ENCODE results near the gene ANO4. TPM values are rescaled to one million over a fixed set of nuclear protein-coding genes. Genes with fewer than 3 reads are reported as not detected.

Gene ANO4
- total and polyA plus RNA-seq, 4 donors = 0.10 to 1.9 (median 0.86) TPM

- Histone ChIP-seq H3K36me3 (ENCODE audit: control insufficient read depth in 4 of 4, insufficient read depth in 4 of 4, low read length in 4 of 4) (no peaks in the 10 kb centered on the region), H3K4me3 (no peak overlapping the region), H3K27ac (ENCODE audit: low read depth in 1 of 2, low read length in 1 of 2) (no peak overlapping the region), H3K4me1 (ENCODE audit: control insufficient read depth in 5 of 5, insufficient read depth in 5 of 5, low read length in 5 of 5) (no peaks in the 10 kb centered on the region), H3K27me3 (ENCODE audit: control insufficient read depth in 3 of 3, insufficient read depth in 3 of 3, low read length in 2 of 3) (no peaks in the 10 kb centered on the region), H3K9ac (ENCODE audit: insufficient read depth in 1 of 2, low read length in 2 of 2) (no peak overlapping the region), H3K9me3 (ENCODE audit: control insufficient read depth in 4 of 4, insufficient read depth in 3 of 4, low read length in 3 of 4) (no peaks in the 10 kb centered on the region)
- DNase-seq (no peak), ATAC-seq (ENCODE audit: insufficient read depth, low FRiP score) (no peak)
- no peak for TF ChIP-seq CTCF (IDR thresholded peaks at IDR 0.05; ENCODE audit: control extremely low read depth, extremely low read depth)
- WGBS, 2 donors = 78 to 90% methylated on average over 2 of the region's 2 CpGs
Observed at GRCh38 chr12:100900808-100901207, 106.2 kb downstream of the ANO4 start.

GRCh38 chr12:100901266-100901665, 106.7 kb downstream of the ANO4 start:
- Histone ChIP-seq H3K9me3 (ENCODE audit: control insufficient read depth in 4 of 4, insufficient read depth in 3 of 4, low read length in 3 of 4) (no peaks in the 10 kb centered on the region), H3K4me3 (no peak overlapping the region), H3K27me3 (ENCODE audit: control insufficient read depth in 3 of 3, insufficient read depth in 3 of 3, low read length in 2 of 3) (no peaks in the 10 kb centered on the region), H3K36me3 (ENCODE audit: control insufficient read depth in 4 of 4, insufficient read depth in 4 of 4, low read length in 4 of 4) (no peaks in the 10 kb centered on the region), H3K9ac (ENCODE audit: insufficient read depth in 1 of 2, low read length in 2 of 2) (no peak overlapping the region), H3K27ac (ENCODE audit: low read depth in 1 of 2, low read length in 1 of 2) (no peak overlapping the region), H3K4me1 (ENCODE audit: control insufficient read depth in 5 of 5, insufficient read depth in 5 of 5, low read length in 5 of 5) (no peaks in the 10 kb centered on the region)
- ATAC-seq (ENCODE audit: insufficient read depth, low FRiP score) = no peak
- DNase-seq = no peak
- 89 to 96% methylated on average over 1 of the region's 1 CpG for WGBS, 2 donors
- no peak for TF ChIP-seq CTCF (IDR thresholded peaks at IDR 0.05; ENCODE audit: control extremely low read depth, extremely low read depth)

DNA sequence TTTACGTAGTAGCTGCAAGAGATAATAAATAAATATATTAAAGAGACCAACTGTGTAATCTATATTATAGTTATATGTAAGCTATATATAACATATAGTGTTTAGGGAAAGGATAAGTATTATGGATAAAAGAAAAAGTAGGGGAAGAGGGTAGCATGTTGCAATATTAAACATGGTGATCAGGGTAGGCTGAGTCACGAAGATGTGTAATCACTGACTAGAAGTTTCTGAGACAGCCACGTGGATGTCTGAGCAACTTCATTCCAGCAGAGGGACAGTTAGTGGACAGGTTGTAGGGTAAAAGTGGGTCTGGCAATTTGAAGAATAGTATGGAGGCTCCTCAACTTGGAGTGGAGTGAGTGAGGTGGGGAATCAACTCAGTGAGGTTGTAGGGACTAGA, 109.7 kb downstream of the ANO4 start:
- ATAC-seq (ENCODE audit: insufficient read depth, low FRiP score) (no peak), DNase-seq (no peak)
- TF ChIP-seq CTCF (IDR thresholded peaks at IDR 0.05; ENCODE audit: control extremely low read depth, extremely low read depth) = no peak
- no peaks in the 10 kb centered on the region for H3K4me1 ChIP-seq (ENCODE audit: control insufficient read depth in 5 of 5, insufficient read depth in 5 of 5, low read length in 5 of 5)
- 72 to 75% methylated on average over 3 of the region's 3 CpGs for WGBS, 2 donors
- H3K36me3 ChIP-seq (ENCODE audit: control insufficient read depth in 4 of 4, insufficient read depth in 4 of 4, low read length in 4 of 4) = no peaks in the 10 kb centered on the region
- H3K4me3 ChIP-seq = no peak overlapping the region
- H3K27me3 ChIP-seq (ENCODE audit: control insufficient read depth in 3 of 3, insufficient read depth in 3 of 3, low read length in 2 of 3) = no peaks in the 10 kb centered on the region
- no peak overlapping the region for H3K9ac ChIP-seq (ENCODE audit: insufficient read depth in 1 of 2, low read length in 2 of 2)
- H3K9me3 ChIP-seq (ENCODE audit: control insufficient read depth in 4 of 4, insufficient read depth in 3 of 4, low read length in 3 of 4) = no peaks in the 10 kb centered on the region
- H3K27ac ChIP-seq (ENCODE audit: low read depth in 1 of 2, low read length in 1 of 2) = no peak overlapping the region

DNA sequence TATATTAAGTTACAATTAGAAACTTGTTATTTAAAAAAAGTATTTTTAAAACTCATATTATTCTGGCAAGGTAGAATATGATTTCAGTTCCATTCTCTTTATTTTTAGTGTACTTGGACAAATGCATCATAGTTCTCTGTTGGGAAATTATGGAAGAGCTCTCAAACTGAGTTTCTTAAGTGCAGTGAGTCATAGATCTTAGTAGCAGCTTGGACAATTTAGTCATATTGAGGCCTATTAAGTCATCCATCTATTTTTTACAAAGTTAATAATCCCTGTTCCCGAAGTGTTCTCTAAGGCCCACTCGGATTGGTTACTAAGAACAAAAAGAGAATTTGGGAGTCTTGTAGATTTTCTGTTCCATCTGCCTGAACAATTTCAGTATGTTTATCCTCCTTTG, 113.9 kb downstream of the ANO4 start:
- whole genome bisulfite sequencing, 2 donors = 75 to 81% methylated on average over 2 of the region's 2 CpGs

More for the DNA sequence above, 113.9 kb downstream of the ANO4 start:
- no peak for TF ChIP-seq CTCF (IDR thresholded peaks at IDR 0.05; ENCODE audit: control extremely low read depth, extremely low read depth)
- Histone ChIP-seq H3K27me3 (ENCODE audit: control insufficient read depth in 3 of 3, insufficient read depth in 3 of 3, low read length in 2 of 3) (no peaks in the 10 kb centered on the region), H3K36me3 (ENCODE audit: control insufficient read depth in 4 of 4, insufficient read depth in 4 of 4, low read length in 4 of 4) (no peaks in the 10 kb centered on the region), H3K9me3 (ENCODE audit: control insufficient read depth in 4 of 4, insufficient read depth in 3 of 4, low read length in 3 of 4) (no peaks in the 10 kb centered on the region), H3K4me3 (no peak overlapping the region), H3K9ac (ENCODE audit: insufficient read depth in 1 of 2, low read length in 2 of 2) (no peak overlapping the region), H3K4me1 (ENCODE audit: control insufficient read depth in 5 of 5, insufficient read depth in 5 of 5, low read length in 5 of 5) (no peaks in the 10 kb centered on the region), H3K27ac (ENCODE audit: low read depth in 1 of 2, low read length in 1 of 2) (no peak overlapping the region)
- no peak for ATAC-seq (ENCODE audit: insufficient read depth, low FRiP score)
- no peak for DNase-seq

Measured in lung (tissue), 12 donors.